Neural crest cell (in vitro differentiated cells): ENCODE results near the gene TEAD1. TPM values are rescaled to one million over a fixed set of nuclear protein-coding genes. Genes with fewer than 3 reads are reported as not detected.

Experiments
- DNase-seq: peaks from one replicate; pipeline ENCODE4 v3.0.0; 2021; ENCODE audit warnings: low read depth, mixed read lengths, low spot score
- H3K27ac Mint-ChIP-seq: one replicate; pipeline ENCODE4 v1.8.0; 2021; ENCODE audit warnings: mild to moderate bottlenecking, mixed read lengths; ENCODE audit not compliant: unreplicated experiment
- H3K27me3 Mint-ChIP-seq: 2 replicates; pipeline ENCODE4 v1.8.0; 2021; ENCODE audit warnings: low read depth, mild to moderate bottlenecking, mixed read lengths
- H3K36me3 Mint-ChIP-seq: 2 replicates; pipeline ENCODE4 v1.8.0; 2021; ENCODE audit warnings: low read depth, mild to moderate bottlenecking, mixed read lengths
- H3K4me1 Mint-ChIP-seq: 2 replicates; pipeline ENCODE4 v1.8.0; 2021; ENCODE audit warnings: mixed read lengths
- H3K4me3 Mint-ChIP-seq: one replicate; pipeline ENCODE4 v1.8.0; 2021; ENCODE audit warnings: mild to moderate bottlenecking, mixed read lengths
- H3K9me3 Mint-ChIP-seq: 2 replicates; pipeline ENCODE4 v1.8.0; 2021; ENCODE audit warnings: mixed read lengths
- CTCF ChIP-seq: fragments of 200-600 bp; sonication (generic); conservative IDR thresholded peaks from 2 replicates; pipeline ENCODE4 v1.5.0; 2021; ENCODE audit warnings: antibody characterized with exemption, mild to moderate bottlenecking
- total RNA-seq: library from RNA; stranded (reverse); gene quantifications from 2 replicates; pipeline ENCODE4 v1.2.1, GENCODE V29; 2021

TEAD1 gene
- total RNA-seq, 1 donor from 2014 or later = 84.1 TPM

GRCh38 chr11:12983336-12983735, 309.1 kb downstream of the TEAD1 start:
- no peaks in the 10 kb centered on the region for H3K27me3 Mint-ChIP-seq
- no peaks in the 10 kb centered on the region for H3K36me3 Mint-ChIP-seq
- no peak for TF ChIP-seq CTCF
- H3K27ac Mint-ChIP-seq = peak overlapping the region; percentile 89
- no peak for DNase-seq
- peak overlapping the region; percentile 17 for H3K4me3 Mint-ChIP-seq
- H3K9me3 Mint-ChIP-seq = no peaks in the 10 kb centered on the region
- peaks cover 21% of the 10 kb centered on the region for H3K4me1 Mint-ChIP-seq

GRCh38 chr11:12986194-12986898, 312.1 kb downstream of the TEAD1 start:
- Mint-ChIP-seq H3K36me3 (no peaks in the 10 kb centered on the region), H3K27me3 (no peaks in the 10 kb centered on the region), H3K9me3 (no peaks in the 10 kb centered on the region), H3K4me1 (peaks cover 31% of the 10 kb centered on the region), H3K4me3 (no peak overlapping the region), H3K27ac (no peak overlapping the region)
- no peak for TF ChIP-seq CTCF
- no peak for DNase-seq

- Mint-ChIP-seq H3K27me3 (no peaks in the 10 kb centered on the region), H3K27ac (no peak overlapping the region), H3K4me1 (peaks cover 15% of the 10 kb centered on the region), H3K9me3 (no peaks in the 10 kb centered on the region), H3K4me3 (no peak overlapping the region), H3K36me3 (no peaks in the 10 kb centered on the region)
- TF ChIP-seq CTCF = no peak
- no peak for DNase-seq
Measured at GRCh38 chr11:12989428-12990161, 315.4 kb downstream of the TEAD1 start.

- Mint-ChIP-seq H3K4me3 (no peak overlapping the region), H3K27ac (no peak overlapping the region), H3K36me3 (no peaks in the 10 kb centered on the region), H3K27me3 (no peaks in the 10 kb centered on the region), H3K9me3 (no peaks in the 10 kb centered on the region), H3K4me1 (peaks cover 14% of the 10 kb centered on the region)
- DNase-seq = no peak
- no peak for TF ChIP-seq CTCF
Measured at GRCh38 chr11:12990162-12990480, 315.9 kb downstream of the TEAD1 start.

GRCh38 chr11:12991426-12991825, 317.2 kb downstream of the TEAD1 start:
- Mint-ChIP-seq H3K27ac (no peak overlapping the region), H3K9me3 (peaks cover 8% of the 10 kb centered on the region), H3K4me1 (peaks cover 14% of the 10 kb centered on the region), H3K36me3 (peaks cover 7% of the 10 kb centered on the region), H3K27me3 (no peaks in the 10 kb centered on the region), H3K4me3 (no peak overlapping the region)
- no peak for TF ChIP-seq CTCF
- DNase-seq = no peak
